SK-N-SH treated with all-trans-retinoic acid at 6 μM for 48 hours (cell line): ENCODE data around the gene SUN2.

ENCODE experiments used
- ATAC-seq: fragments of 200-7000 bp; cut with Tn5 transposase; 3 replicates; pipeline ENCODE4 v1.9.1; 2020; ENCODE audit warnings: mild to moderate bottlenecking, moderate library complexity
- ARNTL ChIP-seq: fragments of 450-650 bp; formaldehyde crosslinking; IDR thresholded peaks from 2 replicates; pipeline ENCODE4 v1.5.0; 2020; ENCODE audit warnings: low read depth, mild to moderate bottlenecking, moderate library complexity, borderline replicate concordance
- CREB5 ChIP-seq: fragments of 250-450 bp; sonication (Bioruptor Pico); IDR thresholded peaks from 2 replicates; pipeline ENCODE4 v1.5.1; 2020; ENCODE audit warnings: low read depth, mild to moderate bottlenecking, moderate library complexity
- CSRNP3 ChIP-seq: fragments of 250-450 bp; sonication (Bioruptor Pico); IDR thresholded peaks from 2 replicates; pipeline ENCODE4 v1.5.1; 2021; ENCODE audit warnings: mild to moderate bottlenecking, moderate library complexity
- ESRRG ChIP-seq: fragments of 250-450 bp; sonication (Bioruptor Pico); IDR thresholded peaks from 2 replicates; pipeline ENCODE4 v1.6.1; 2021; ENCODE audit warnings: mild to moderate bottlenecking
- GLIS3 ChIP-seq: fragments of 250-450 bp; sonication (Bioruptor Pico); IDR thresholded peaks from 2 replicates; pipeline ENCODE4 v1.5.0; 2020; ENCODE audit warnings: mild to moderate bottlenecking, moderate library complexity
- ISL1 ChIP-seq: fragments of 250-450 bp; sonication (Bioruptor Pico); IDR thresholded peaks from 2 replicates; pipeline ENCODE4 v2.1.2; 2022; ENCODE audit warnings: mild to moderate bottlenecking, moderate library complexity
- OSR1 ChIP-seq: fragments of 250-450 bp; sonication (Bioruptor Pico); IDR thresholded peaks from 2 replicates; pipeline ENCODE4 v1.8.0; 2022; ENCODE audit warnings: moderate library complexity, mild to moderate bottlenecking, inconsistent platforms
- PATZ1 ChIP-seq: fragments of 250-450 bp; sonication (Bioruptor Pico); IDR thresholded peaks from 2 replicates; pipeline ENCODE4 v1.8.0; 2020; ENCODE audit warnings: mild to moderate bottlenecking, moderate library complexity, borderline replicate concordance
- SNAI2 ChIP-seq: fragments of 250-450 bp; sonication (Bioruptor Pico); IDR thresholded peaks from 2 replicates; pipeline ENCODE4 v1.5.0; 2020; ENCODE audit warnings: mild to moderate bottlenecking, moderate library complexity
- TCF4 ChIP-seq: fragments of 250-450 bp; sonication (Bioruptor Pico); IDR thresholded peaks from 2 replicates; pipeline ENCODE4 v1.8.0; 2021; ENCODE audit warnings: mild to moderate bottlenecking, moderate library complexity, borderline replicate concordance
- TOX ChIP-seq: fragments of 250-450 bp; sonication (Bioruptor Pico); IDR thresholded peaks from 2 replicates; pipeline ENCODE4 v1.8.0; 2021; ENCODE audit warnings: mild to moderate bottlenecking, moderate library complexity, borderline replicate concordance
- TSHZ2 ChIP-seq: fragments of 250-450 bp; sonication (Bioruptor Pico); IDR thresholded peaks from 2 replicates; pipeline ENCODE4 v1.5.0; 2020; ENCODE audit warnings: mild to moderate bottlenecking, moderate library complexity
- ZC3H10 ChIP-seq: fragments of 250-450 bp; sonication (Bioruptor Pico); IDR thresholded peaks from 2 replicates; pipeline ENCODE4 v1.5.1; 2021; ENCODE audit warnings: mild to moderate bottlenecking, moderate library complexity
- ZNF565 ChIP-seq: fragments of 450-650 bp; formaldehyde crosslinking; conservative IDR thresholded peaks from 2 replicates; pipeline ENCODE4 v1.5.0; 2020; ENCODE audit warnings: low read depth, mild to moderate bottlenecking, moderate library complexity
- ZNF8 ChIP-seq: fragments of 450-650 bp; formaldehyde crosslinking; IDR thresholded peaks from 2 replicates; pipeline ENCODE4 v1.5.0; 2020; ENCODE audit warnings: mild to moderate bottlenecking, moderate library complexity

SUN2 gene

GRCh38 chr22:38730411-38730871, 25.4 kb downstream of the SUN2 start:
- TF ChIP-seq SNAI2 (CRISPR knock-in tag) = no peak
- TF ChIP-seq ZNF565 (CRISPR knock-in tag) = no peak
- TF ChIP-seq TSHZ2 (CRISPR knock-in tag) = no peak
- no peak for TF ChIP-seq TOX (CRISPR knock-in tag)
- TF ChIP-seq GLIS3 (CRISPR knock-in tag) = no peak
- TF ChIP-seq, all 23 proteins: peak for 0
- ATAC-seq = no peak

- TF ChIP-seq ESRRG (no peak), TSHZ2 (CRISPR knock-in tag) (no peak), OSR1 (CRISPR knock-in tag) (no peak)
- ATAC-seq = no peak
These were observed 25.9 kb downstream of the SUN2 start for GRCh38 chr22:38729946-38730345.

GRCh38 chr22:38728871-38729796, 26.7 kb downstream of the SUN2 start:
- TF ChIP-seq PATZ1 (no peak), ZC3H10 (CRISPR knock-in tag) (no peak), OSR1 (CRISPR knock-in tag) (no peak), ZNF565 (CRISPR knock-in tag) (no peak), TOX (CRISPR knock-in tag) (no peak), ZNF8 (no peak), CREB5 (CRISPR knock-in tag) (no peak), CSRNP3 (CRISPR knock-in tag) (no peak), TCF4 (CRISPR knock-in tag) (no peak), ISL1 (CRISPR knock-in tag) (no peak), ARNTL (no peak), SNAI2 (CRISPR knock-in tag) (no peak)

More at GRCh38 chr22:38728871-38729796, 26.7 kb downstream of the SUN2 start:
- no peak for ATAC-seq
